Measurements from ENCODE around the gene COL28A1. TPM values are rescaled to one million over a fixed set of nuclear protein-coding genes. Genes with fewer than 3 reads are reported as not detected.
A peak's percentile ranks its signal among the peaks of the same experiment; 100 is the strongest.

The COL28A1 gene
- total and polyA plus RNA-seq, 8 donors = 0.58 to 39.7 (median 4.5) TPM

GRCh38 chr7:7418997-7419396, 116.7 kb downstream of the COL28A1 start:
- intact Hi-C loops (cut with DNase I; ENCODE audit: low total_unique reads) = no loop called here
- H3K27me3 ChIP-seq = no peaks in the 10 kb centered on the region
- no peak overlapping the region for H3K27ac ChIP-seq
- no peaks in the 10 kb centered on the region for H3K9me3 ChIP-seq
- no peaks in the 10 kb centered on the region for H3K36me3 ChIP-seq
- DNase-seq = no peak
- 89 to 93% (median 91%) methylated on average over 2 of the region's 2 CpGs for WGBS, 5 donors
- H3K4me1 ChIP-seq = peaks cover 4 to 16% (median 9%) of the 10 kb centered on the region in 4 donors
- TF ChIP-seq CTCF (IDR thresholded peaks at IDR 0.05) = no peak
- TF ChIP-seq POLR2AphosphoS5 (IDR thresholded peaks at IDR 0.05) = no peak
- no peak for TF ChIP-seq EP300 (IDR thresholded peaks at IDR 0.05)
- TF ChIP-seq POLR2A (IDR thresholded peaks at IDR 0.05) = no peak
- no peak overlapping the region for H3K4me3 ChIP-seq

DNA sequence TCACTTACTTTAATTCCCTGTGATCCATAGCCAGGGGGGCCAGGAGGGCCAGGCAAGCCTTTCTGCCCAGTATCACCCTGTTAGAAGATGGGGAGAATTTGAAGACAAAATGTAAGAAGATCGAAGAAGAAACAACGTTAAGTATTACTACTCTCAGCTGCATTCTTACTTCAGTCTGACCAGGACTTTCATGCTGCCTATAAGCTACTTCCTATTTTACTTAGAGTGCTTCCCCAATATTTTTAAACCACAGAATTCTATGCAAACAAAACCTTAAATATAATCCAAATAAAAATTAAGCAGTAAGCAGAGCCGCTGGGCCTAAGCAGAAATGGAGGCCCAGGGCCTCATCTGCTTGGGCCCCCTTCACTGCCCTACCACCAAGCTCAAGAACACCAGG, 117.8 kb downstream of the COL28A1 start:
- intact Hi-C loops (cut with DNase I; ENCODE audit: low total_unique reads) = no loop called here
- H3K9me3 ChIP-seq = no peaks in the 10 kb centered on the region
- 75 to 93% (median 81%) methylated on average over 3 of the region's 3 CpGs for WGBS, 5 donors
- H3K27ac ChIP-seq = peak overlapping the region in 2 of 5 donors; percentile 29 to 51
- no peak overlapping the region for H3K4me3 ChIP-seq
- TF ChIP-seq EP300 (IDR thresholded peaks at IDR 0.05) = no peak
- TF ChIP-seq POLR2AphosphoS5 (IDR thresholded peaks at IDR 0.05) = no peak
- no peak for TF ChIP-seq POLR2A (IDR thresholded peaks at IDR 0.05)
- no peak for DNase-seq
- H3K36me3 ChIP-seq = no peaks in the 10 kb centered on the region
- no peaks in the 10 kb centered on the region for H3K27me3 ChIP-seq
- H3K4me1 ChIP-seq = peaks cover 4 to 16% (median 9%) of the 10 kb centered on the region in 4 donors

- Histone ChIP-seq H3K27me3 (no peaks in the 10 kb centered on the region), H3K27ac (peak overlapping the region in 3 of 5 donors; percentile 6 to 79 (median 69)), H3K9me3 (no peaks in the 10 kb centered on the region), H3K4me1 (peaks cover 4 to 16% (median 9%) of the 10 kb centered on the region in 4 donors), H3K36me3 (no peaks in the 10 kb centered on the region), H3K4me3 (no peak overlapping the region)
- WGBS, 5 donors = 64 to 90% (median 81%) methylated on average over 2 of the region's 2 CpGs
- no peak for DNase-seq
- intact Hi-C loops (cut with DNase I; ENCODE audit: low total_unique reads) = no loop called here
- no peak for TF ChIP-seq EP300 (IDR thresholded peaks at IDR 0.05)
- TF ChIP-seq POLR2A (IDR thresholded peaks at IDR 0.05) = no peak
- TF ChIP-seq CTCF (IDR thresholded peaks at IDR 0.05) = no peak
- no peak for TF ChIP-seq POLR2AphosphoS5 (IDR thresholded peaks at IDR 0.05)
Observed at GRCh38 chr7:7417414-7417813, 118.3 kb downstream of the COL28A1 start.

DNA sequence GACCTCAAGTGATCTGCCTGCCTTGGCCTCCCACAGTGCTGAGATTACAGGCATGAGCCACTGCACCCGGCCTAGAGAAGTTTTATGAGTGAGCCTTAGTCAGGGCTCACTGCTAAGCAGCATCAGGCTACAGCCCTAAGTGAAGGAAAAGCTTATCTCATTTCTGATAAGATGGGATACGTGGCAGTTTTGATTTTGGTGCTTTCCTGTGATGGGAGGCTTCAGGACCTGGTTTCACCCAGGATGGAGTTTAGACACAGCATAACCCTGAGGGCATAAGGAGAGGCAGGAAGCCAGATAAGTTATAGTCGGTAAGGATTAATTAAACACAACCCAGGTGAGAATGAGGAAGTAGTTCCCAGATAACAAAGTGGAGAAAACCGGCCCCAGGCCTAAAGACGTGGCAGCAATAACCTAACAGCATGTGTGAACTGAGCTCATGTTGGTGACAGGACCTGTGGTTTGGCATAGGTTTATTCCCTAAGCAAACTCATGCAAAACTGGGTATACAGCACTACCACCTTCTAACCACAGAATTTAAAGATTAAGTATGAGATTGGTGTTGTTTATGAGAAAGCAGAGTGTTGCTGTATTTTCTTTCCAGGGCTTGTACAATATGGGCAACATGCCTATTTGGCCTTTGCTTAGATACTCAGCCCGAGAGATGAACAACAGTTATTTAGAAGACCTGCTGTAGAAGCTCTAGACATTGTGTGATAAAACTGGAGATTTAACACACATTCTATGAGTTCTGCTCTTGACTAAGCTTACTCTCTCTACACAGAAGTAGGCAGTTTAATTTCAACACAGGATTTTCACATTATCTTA, 119.4 kb downstream of the COL28A1 start:
- TF ChIP-seq CTCF (IDR thresholded peaks at IDR 0.05) (no peak), POLR2AphosphoS5 (IDR thresholded peaks at IDR 0.05) (peak in 2 of 3 donors; percentile 73 to 90)
- Histone ChIP-seq H3K9me3 (no peaks in the 10 kb centered on the region), H3K4me3 (no peak overlapping the region), H3K27ac (peak overlapping the region; percentile 59 to 83 (median 76)), H3K27me3 (no peaks in the 10 kb centered on the region), H3K4me1 (peaks cover 4 to 16% (median 9%) of the 10 kb centered on the region in 4 donors), H3K36me3 (no peaks in the 10 kb centered on the region)
- 16 to 34% (median 24%) methylated on average over 6 of the region's 6 CpGs for WGBS, 5 donors
- DNase-seq = peak; percentile 81 to 90
- intact Hi-C loops (cut with DNase I; ENCODE audit: low total_unique reads) = no loop called here
